Dedifferentiated amniotic fluid mesenchymal stem cell (primary cell): Measurements from ENCODE around the gene GPR160.
"Not testable (repeated sequence)": the region's sequence is repeated elsewhere in the genome, so short reads cannot be mapped to it uniquely, and the experiment has no call there.

ENCODE experiments used
- DNase-seq: peaks from one replicate; pipeline ENCODE4 v3.0.0-alpha.2; 2016; ENCODE audit errors: extremely low spot score

The GPR160 gene

GRCh38 chr3:170037463-170038433, at the start of gene GPR160:
GPR160 (plus strand) TSS chr3:170037995; CDS start chr3:170083973, 45,978 bp downstream.
- peak; percentile 34 for DNase-seq

- DNase-seq: no peak
Observed at GRCh38 chr3:169990431-169990830, 47.4 kb upstream of the GPR160 start.

- no peak for DNase-seq
Observed at GRCh38 chr3:169992156-169992555, 45.6 kb upstream of the GPR160 start.

- no peak for DNase-seq
Observed at GRCh38 chr3:169992781-169993180, 45.0 kb upstream of the GPR160 start.

- no peak for DNase-seq
Observed at GRCh38 chr3:169993761-169994160, 44.0 kb upstream of the GPR160 start.

- no peak for DNase-seq
Observed at GRCh38 chr3:169996063-169996462, 41.7 kb upstream of the GPR160 start.

- DNase-seq: peak; percentile 45
Observed at GRCh38 chr3:169998668-169999131, 39.1 kb upstream of the GPR160 start.

GRCh38 chr3:169999433-169999832, 38.4 kb upstream of the GPR160 start:
- no peak for DNase-seq

GRCh38 chr3:170000051-170000450, 37.7 kb upstream of the GPR160 start:
- DNase-seq: no peak

- DNase-seq: no peak
Observed at GRCh38 chr3:170002231-170002630, 35.6 kb upstream of the GPR160 start.

GRCh38 chr3:170002879-170003278, 34.9 kb upstream of the GPR160 start:
- DNase-seq: no peak

GRCh38 chr3:170003881-170004356, 33.9 kb upstream of the GPR160 start:
- DNase-seq: no peak

- no peak for DNase-seq
Observed at GRCh38 chr3:170007031-170007663, 30.6 kb upstream of the GPR160 start.

GRCh38 chr3:170010498-170010897, 27.3 kb upstream of the GPR160 start:
- DNase-seq: no peak

- no peak for DNase-seq
Observed at GRCh38 chr3:170012683-170013400, 25.0 kb upstream of the GPR160 start.

- no peak for DNase-seq
Observed at GRCh38 chr3:170016057-170016456, 21.7 kb upstream of the GPR160 start.

GRCh38 chr3:170019306-170019705, 18.5 kb upstream of the GPR160 start:
- not testable (repeated sequence) for DNase-seq

GRCh38 chr3:170021083-170021482, 16.7 kb upstream of the GPR160 start:
- DNase-seq: no peak

GRCh38 chr3:170022336-170022735, 15.5 kb upstream of the GPR160 start:
- DNase-seq: no peak

GRCh38 chr3:170023165-170023564, 14.6 kb upstream of the GPR160 start:
- no peak for DNase-seq

GRCh38 chr3:170024581-170024980, 13.2 kb upstream of the GPR160 start:
- no peak for DNase-seq
